Upper lobe of right lung (tissue), 1 donor: Measurements from ENCODE around the gene THEMIS. TPM values are rescaled to one million over a fixed set of nuclear protein-coding genes. Genes with fewer than 3 reads are reported as not detected.

ENCODE experiments used
- ATAC-seq: fragments of 200-7000 bp; cut with Tn5 transposase; one replicate; pipeline ENCODE4 v1.9.1; 2020; ENCODE audit warnings: mild to moderate bottlenecking, moderate library complexity
- DNase-seq: peaks from one replicate; pipeline ENCODE4 v3.0.0-alpha.2; 2020
- H3K27ac ChIP-seq: fragments of 200-600 bp; one replicate; pipeline ENCODE4 v1.8.0; 2022
- H3K27me3 ChIP-seq: fragments of 200-600 bp; one replicate; pipeline ENCODE4 v1.8.0; 2022; ENCODE audit warnings: mild to moderate bottlenecking
- H3K36me3 ChIP-seq: fragments of 200-600 bp; one replicate; pipeline ENCODE4 v1.8.0; 2022
- H3K4me1 ChIP-seq: fragments of 200-600 bp; one replicate; pipeline ENCODE4 v1.8.0; 2022
- H3K4me3 ChIP-seq: fragments of 200-600 bp; one replicate; pipeline ENCODE4 v1.8.0; 2022; ENCODE audit warnings: mild to moderate bottlenecking
- H3K9me3 ChIP-seq: fragments of 200-600 bp; one replicate; pipeline ENCODE4 v1.8.0; 2022
- intact Hi-C: fragments of 100-400 bp; cut with DNase I; formaldehyde crosslinking; loops from one replicate; pipeline ENCODE4 v1.11.0; 2022
- total RNA-seq: library from RNA; stranded (reverse); fragmentation: NEBNext Ultra II Directional; extraction: Animal tissue kit (Norgen Biotek cat#: 25700); gene quantifications from one replicate; pipeline ENCODE4 v1.2.1, GENCODE V29; 2021
- TF ChIP-seq, protein P1 (sequence below): fragments of 200-600 bp; IDR thresholded peaks from one replicate; pipeline ENCODE4 v1.8.0; 2022; ENCODE audit warnings: antibody characterized with exemption
- donor health status: DM: no; HTN: yes; CAD: no; lungs with severe emphysema.

The THEMIS gene
- total RNA-seq, 1 donor from 2014 or later: 3.0 TPM

DNA sequence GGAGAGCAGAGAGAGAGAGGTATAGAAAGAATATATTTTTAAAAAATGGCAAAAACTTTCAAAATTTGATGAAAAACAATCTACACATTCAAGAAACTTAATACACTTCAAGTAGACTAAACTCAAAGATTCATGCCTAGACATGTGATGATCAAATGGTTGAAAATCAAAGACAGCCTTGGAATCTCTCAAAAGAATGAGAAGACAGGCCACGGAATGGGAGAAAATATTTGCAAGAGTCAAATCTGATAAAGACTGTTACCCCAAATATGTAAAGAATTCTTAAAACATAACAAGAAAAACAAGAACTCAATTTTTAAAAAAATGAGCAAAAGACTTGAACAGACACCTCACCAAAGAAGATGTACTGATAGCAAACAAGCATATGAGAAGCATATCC lies 49.7 kb downstream of the THEMIS start:
- no peak for ATAC-seq
- no peak overlapping the region for H3K27ac ChIP-seq
- no peaks in the 10 kb centered on the region for H3K9me3 ChIP-seq
- no peaks in the 10 kb centered on the region for H3K4me1 ChIP-seq
- no peaks in the 10 kb centered on the region for H3K36me3 ChIP-seq
- TF ChIP-seq, protein P1, sequence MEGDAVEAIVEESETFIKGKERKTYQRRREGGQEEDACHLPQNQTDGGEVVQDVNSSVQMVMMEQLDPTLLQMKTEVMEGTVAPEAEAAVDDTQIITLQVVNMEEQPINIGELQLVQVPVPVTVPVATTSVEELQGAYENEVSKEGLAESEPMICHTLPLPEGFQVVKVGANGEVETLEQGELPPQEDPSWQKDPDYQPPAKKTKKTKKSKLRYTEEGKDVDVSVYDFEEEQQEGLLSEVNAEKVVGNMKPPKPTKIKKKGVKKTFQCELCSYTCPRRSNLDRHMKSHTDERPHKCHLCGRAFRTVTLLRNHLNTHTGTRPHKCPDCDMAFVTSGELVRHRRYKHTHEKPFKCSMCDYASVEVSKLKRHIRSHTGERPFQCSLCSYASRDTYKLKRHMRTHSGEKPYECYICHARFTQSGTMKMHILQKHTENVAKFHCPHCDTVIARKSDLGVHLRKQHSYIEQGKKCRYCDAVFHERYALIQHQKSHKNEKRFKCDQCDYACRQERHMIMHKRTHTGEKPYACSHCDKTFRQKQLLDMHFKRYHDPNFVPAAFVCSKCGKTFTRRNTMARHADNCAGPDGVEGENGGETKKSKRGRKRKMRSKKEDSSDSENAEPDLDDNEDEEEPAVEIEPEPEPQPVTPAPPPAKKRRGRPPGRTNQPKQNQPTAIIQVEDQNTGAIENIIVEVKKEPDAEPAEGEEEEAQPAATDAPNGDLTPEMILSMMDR: no peak
- no peak for DNase-seq
- intact Hi-C loops: no loop called here
- H3K27me3 ChIP-seq: no peaks in the 10 kb centered on the region
- H3K4me3 ChIP-seq: no peak overlapping the region

DNA sequence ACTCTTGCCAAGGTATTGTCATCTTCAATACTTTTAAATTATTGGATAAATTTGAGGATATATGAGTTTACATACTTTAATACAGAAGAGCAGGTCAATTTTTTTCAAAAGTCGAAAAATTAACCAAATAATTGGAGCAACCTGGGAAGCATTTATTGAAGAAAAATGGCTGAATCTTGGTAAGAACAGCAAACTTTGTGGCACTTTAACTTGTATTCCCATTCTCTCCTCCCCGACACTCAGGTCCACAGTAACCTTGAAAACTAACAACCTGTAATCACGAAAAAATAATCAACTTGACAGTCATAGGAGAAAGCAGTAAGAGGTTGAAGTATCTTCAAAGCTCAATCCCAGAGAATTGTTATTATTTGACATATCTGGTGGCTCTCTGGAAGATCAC lies 55.6 kb downstream of the THEMIS start:
- ATAC-seq (no peak), DNase-seq (no peak)
- TF ChIP-seq, protein P1: no peak
- intact Hi-C loops: no loop called here
- Histone ChIP-seq H3K4me3 (no peak overlapping the region), H3K27ac (no peak overlapping the region), H3K4me1 (no peaks in the 10 kb centered on the region), H3K9me3 (no peaks in the 10 kb centered on the region), H3K27me3 (no peaks in the 10 kb centered on the region), H3K36me3 (no peaks in the 10 kb centered on the region)

DNA sequence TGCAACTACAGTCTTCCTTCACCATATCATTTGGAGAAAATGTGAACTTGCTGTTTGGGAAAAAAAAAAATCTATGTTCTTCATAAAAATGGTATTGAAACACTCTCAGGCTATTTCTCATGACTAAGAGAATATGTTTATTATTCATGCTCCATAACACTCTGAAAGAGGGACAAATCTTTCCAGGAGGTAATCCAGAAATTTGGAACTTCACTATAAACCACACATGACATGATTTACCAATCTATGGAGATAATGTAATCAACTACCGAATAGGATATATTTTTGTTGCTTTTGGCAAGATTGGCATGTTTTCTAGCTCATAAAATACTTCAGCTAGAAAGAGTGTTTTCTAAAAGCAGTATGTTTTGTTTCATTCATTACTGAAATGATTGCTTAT lies 56.3 kb downstream of the THEMIS start:
- Histone ChIP-seq H3K4me3 (no peak overlapping the region), H3K4me1 (no peaks in the 10 kb centered on the region), H3K9me3 (no peaks in the 10 kb centered on the region), H3K27ac (no peak overlapping the region), H3K27me3 (no peaks in the 10 kb centered on the region), H3K36me3 (no peaks in the 10 kb centered on the region)
- DNase-seq (no peak), ATAC-seq (no peak)
- intact Hi-C loops: no loop called here
- TF ChIP-seq, protein P1: no peak

DNA sequence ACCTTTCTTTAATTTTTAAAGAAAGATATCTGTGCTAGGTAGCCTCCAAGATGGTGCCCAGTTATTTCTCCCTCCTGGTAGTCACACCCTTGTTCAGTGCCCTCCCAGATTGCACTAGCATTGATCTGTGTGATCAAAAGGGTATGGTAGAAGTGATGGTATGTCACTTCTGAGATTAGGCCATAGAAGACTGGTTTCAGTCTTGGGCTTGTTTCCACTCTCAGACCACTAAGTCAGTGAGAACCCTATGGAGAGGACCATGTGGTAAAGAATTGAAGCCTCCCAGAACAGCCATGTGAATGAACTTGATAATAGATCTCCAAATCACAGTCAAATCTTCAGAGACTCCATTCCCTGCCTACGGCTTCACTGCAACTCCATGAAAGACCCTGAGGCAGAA lies 57.3 kb downstream of the THEMIS start:
- no peak for ATAC-seq
- intact Hi-C loops: no loop called here
- no peaks in the 10 kb centered on the region for H3K36me3 ChIP-seq

DNA sequence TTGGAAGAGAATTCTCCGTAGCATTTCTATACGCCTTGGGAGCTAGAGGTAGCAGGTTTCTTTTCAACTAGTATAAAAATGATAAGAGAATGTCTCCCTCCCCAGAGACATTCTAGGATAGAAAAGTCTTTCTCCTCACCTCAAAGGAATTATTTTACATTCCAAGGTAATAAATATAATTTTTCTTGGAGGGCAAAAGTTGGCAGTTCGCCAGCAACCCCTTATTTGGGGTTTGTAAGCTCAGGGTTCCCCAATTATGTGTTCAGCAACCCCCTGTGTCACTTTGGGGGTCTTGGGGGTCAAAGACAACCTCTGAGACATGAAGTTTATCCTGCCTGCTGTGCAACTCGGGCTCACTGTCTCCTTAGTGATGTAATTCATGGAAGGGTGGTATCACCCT lies 58.3 kb downstream of the THEMIS start:
- ATAC-seq: no peak
- no peak for DNase-seq
- Histone ChIP-seq H3K27me3 (no peaks in the 10 kb centered on the region), H3K27ac (no peak overlapping the region), H3K4me1 (no peaks in the 10 kb centered on the region), H3K9me3 (no peaks in the 10 kb centered on the region), H3K4me3 (no peak overlapping the region), H3K36me3 (no peaks in the 10 kb centered on the region)
- TF ChIP-seq, protein P1: no peak
- intact Hi-C loops: no loop called here

More for the DNA sequence above, 57.3 kb downstream of the THEMIS start:
- TF ChIP-seq, protein P1: no peak
- H3K27me3 ChIP-seq: no peaks in the 10 kb centered on the region
- no peak overlapping the region for H3K27ac ChIP-seq
- no peaks in the 10 kb centered on the region for H3K4me1 ChIP-seq
- no peak overlapping the region for H3K4me3 ChIP-seq
- DNase-seq: no peak
- no peaks in the 10 kb centered on the region for H3K9me3 ChIP-seq

DNA sequence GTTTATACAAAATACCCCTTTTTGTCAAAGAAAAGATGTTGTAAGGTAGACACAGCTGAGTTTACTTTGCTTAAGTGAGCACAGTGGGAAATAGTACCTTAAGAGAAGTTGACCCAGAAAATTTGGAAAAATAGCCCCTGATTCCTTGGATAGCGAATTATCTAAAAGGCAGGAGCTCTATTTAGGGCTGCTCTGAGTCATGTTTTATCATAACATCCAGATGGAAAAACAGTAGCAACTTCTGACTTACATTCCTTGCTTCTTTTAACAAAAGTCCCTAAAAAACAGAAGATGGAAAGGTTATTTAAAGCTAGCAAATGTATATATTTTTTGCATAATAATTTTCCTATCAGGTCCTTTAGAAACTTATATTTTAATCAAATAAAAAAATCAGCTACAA lies 59.0 kb downstream of the THEMIS start:
- TF ChIP-seq, protein P1: no peak
- Histone ChIP-seq H3K27me3 (no peaks in the 10 kb centered on the region), H3K27ac (no peak overlapping the region), H3K4me1 (no peaks in the 10 kb centered on the region), H3K4me3 (no peak overlapping the region), H3K36me3 (no peaks in the 10 kb centered on the region), H3K9me3 (no peaks in the 10 kb centered on the region)
- ATAC-seq (no peak), DNase-seq (no peak)
- intact Hi-C loops: no loop called here
